Endothelial cell (in vitro differentiated cells): ENCODE data around the gene TBC1D22B. TPM values are rescaled to one million over a fixed set of nuclear protein-coding genes. Genes with fewer than 3 reads are reported as not detected.

Experiments used
- DNase-seq: peaks from one replicate; pipeline ENCODE4 v3.0.0; 2021; ENCODE audit warnings: low spot score
- H3K27ac Mint-ChIP-seq: one replicate; pipeline ENCODE4 v1.8.0; 2021; ENCODE audit warnings: mixed read lengths, inconsistent platforms; ENCODE audit not compliant: unreplicated experiment
- H3K27me3 Mint-ChIP-seq: one replicate; pipeline ENCODE4 v1.8.0; 2021; ENCODE audit warnings: mild to moderate bottlenecking, moderate library complexity, mixed read lengths, inconsistent platforms; ENCODE audit not compliant: unreplicated experiment
- H3K36me3 Mint-ChIP-seq: one replicate; pipeline ENCODE4 v1.8.0; 2021; ENCODE audit warnings: mild to moderate bottlenecking, low read depth, mixed read lengths, inconsistent platforms; ENCODE audit not compliant: unreplicated experiment
- H3K4me1 Mint-ChIP-seq: one replicate; pipeline ENCODE4 v1.8.0; 2021; ENCODE audit warnings: mild to moderate bottlenecking, mixed read lengths, inconsistent platforms; ENCODE audit not compliant: unreplicated experiment
- H3K4me3 Mint-ChIP-seq: one replicate; pipeline ENCODE4 v1.8.0; 2021; ENCODE audit warnings: mild to moderate bottlenecking, mixed read lengths, inconsistent platforms; ENCODE audit not compliant: unreplicated experiment
- H3K9me3 Mint-ChIP-seq: one replicate; pipeline ENCODE4 v1.8.0; 2021; ENCODE audit warnings: mixed read lengths, inconsistent platforms; ENCODE audit not compliant: unreplicated experiment
- total RNA-seq: library from RNA; stranded (reverse); fragmentation: NEBNext Ultra II Directional; extraction: Animal tissue kit (Norgen Biotek cat#: 25700); gene quantifications from one replicate; pipeline ENCODE4 v1.2.1, GENCODE V29; 2021; ENCODE audit not compliant: unreplicated experiment
- TF ChIP-seq, protein P1 (sequence below): fragments of 200-600 bp; sonication (generic); IDR thresholded peaks from one replicate; pipeline ENCODE4 v1.5.0; 2021; ENCODE audit warnings: antibody characterized with exemption; ENCODE audit not compliant: unreplicated experiment

Gene TBC1D22B
- total RNA-seq, 1 donor from 2014 or later, result 11.8 TPM

GRCh38 chr6:37319856-37320480 lies 62.4 kb downstream of the TBC1D22B start:
- peaks cover 15% of the 10 kb centered on the region for H3K36me3 Mint-ChIP-seq
- H3K4me3 Mint-ChIP-seq, result no peak overlapping the region
- no peaks in the 10 kb centered on the region for H3K9me3 Mint-ChIP-seq
- no peaks in the 10 kb centered on the region for H3K27me3 Mint-ChIP-seq
- no peak for DNase-seq
- no peak overlapping the region for H3K27ac Mint-ChIP-seq
- TF ChIP-seq, protein P1, sequence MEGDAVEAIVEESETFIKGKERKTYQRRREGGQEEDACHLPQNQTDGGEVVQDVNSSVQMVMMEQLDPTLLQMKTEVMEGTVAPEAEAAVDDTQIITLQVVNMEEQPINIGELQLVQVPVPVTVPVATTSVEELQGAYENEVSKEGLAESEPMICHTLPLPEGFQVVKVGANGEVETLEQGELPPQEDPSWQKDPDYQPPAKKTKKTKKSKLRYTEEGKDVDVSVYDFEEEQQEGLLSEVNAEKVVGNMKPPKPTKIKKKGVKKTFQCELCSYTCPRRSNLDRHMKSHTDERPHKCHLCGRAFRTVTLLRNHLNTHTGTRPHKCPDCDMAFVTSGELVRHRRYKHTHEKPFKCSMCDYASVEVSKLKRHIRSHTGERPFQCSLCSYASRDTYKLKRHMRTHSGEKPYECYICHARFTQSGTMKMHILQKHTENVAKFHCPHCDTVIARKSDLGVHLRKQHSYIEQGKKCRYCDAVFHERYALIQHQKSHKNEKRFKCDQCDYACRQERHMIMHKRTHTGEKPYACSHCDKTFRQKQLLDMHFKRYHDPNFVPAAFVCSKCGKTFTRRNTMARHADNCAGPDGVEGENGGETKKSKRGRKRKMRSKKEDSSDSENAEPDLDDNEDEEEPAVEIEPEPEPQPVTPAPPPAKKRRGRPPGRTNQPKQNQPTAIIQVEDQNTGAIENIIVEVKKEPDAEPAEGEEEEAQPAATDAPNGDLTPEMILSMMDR, result no peak
- H3K4me1 Mint-ChIP-seq, result peaks cover under 1% of the 10 kb centered on the region

DNA sequence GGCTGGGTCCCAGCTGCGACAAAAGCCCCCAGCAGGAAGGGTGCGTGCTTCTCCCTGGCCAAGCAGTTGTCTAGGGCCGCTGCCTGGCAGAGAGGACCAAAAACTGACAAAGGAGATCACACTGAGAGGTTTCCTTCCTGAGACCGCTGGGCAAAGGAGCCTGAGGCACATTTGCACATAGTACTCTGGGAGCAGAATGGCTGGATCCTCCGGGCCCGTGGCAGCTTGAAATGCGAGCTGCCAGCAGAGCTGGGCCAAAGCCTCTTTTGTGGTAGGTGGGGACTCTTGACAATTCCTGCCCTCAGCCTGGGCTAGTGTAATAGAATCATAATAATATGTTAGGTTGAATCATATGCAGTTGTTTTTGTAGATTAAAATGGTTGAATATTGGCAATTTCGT lies 63.1 kb downstream of the TBC1D22B start:
- H3K27me3 Mint-ChIP-seq, result no peaks in the 10 kb centered on the region
- H3K9me3 Mint-ChIP-seq, result no peaks in the 10 kb centered on the region
- TF ChIP-seq, protein P1, result no peak
- peaks cover 15% of the 10 kb centered on the region for H3K36me3 Mint-ChIP-seq
- no peak for DNase-seq
- no peaks in the 10 kb centered on the region for H3K4me1 Mint-ChIP-seq
- H3K27ac Mint-ChIP-seq, result no peak overlapping the region
- H3K4me3 Mint-ChIP-seq, result no peak overlapping the region

DNA sequence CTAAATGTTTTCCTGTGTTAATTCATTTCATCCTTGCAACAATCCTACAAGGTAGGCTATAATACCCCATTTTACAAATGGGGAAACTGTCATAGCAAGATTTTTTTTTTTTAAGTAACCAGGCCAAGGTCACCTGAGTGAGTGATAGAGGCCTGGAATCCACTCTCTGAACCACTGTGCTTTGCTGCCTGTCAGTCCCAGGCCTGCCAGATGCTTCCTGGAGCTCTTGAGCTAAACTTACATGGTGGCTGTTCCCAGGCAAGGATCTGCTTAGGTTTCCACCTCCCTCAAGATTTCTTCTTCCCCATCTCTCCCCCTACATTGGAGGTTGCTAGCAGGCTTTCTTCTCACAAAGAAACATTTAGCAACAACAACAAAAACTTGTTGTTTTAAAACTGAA lies 63.5 kb downstream of the TBC1D22B start:
- Mint-ChIP-seq H3K36me3 (peaks cover 15% of the 10 kb centered on the region), H3K4me3 (no peak overlapping the region), H3K27ac (no peak overlapping the region), H3K27me3 (no peaks in the 10 kb centered on the region), H3K4me1 (no peaks in the 10 kb centered on the region), H3K9me3 (no peaks in the 10 kb centered on the region)
- no peak for DNase-seq
- TF ChIP-seq, protein P1, result no peak

DNA sequence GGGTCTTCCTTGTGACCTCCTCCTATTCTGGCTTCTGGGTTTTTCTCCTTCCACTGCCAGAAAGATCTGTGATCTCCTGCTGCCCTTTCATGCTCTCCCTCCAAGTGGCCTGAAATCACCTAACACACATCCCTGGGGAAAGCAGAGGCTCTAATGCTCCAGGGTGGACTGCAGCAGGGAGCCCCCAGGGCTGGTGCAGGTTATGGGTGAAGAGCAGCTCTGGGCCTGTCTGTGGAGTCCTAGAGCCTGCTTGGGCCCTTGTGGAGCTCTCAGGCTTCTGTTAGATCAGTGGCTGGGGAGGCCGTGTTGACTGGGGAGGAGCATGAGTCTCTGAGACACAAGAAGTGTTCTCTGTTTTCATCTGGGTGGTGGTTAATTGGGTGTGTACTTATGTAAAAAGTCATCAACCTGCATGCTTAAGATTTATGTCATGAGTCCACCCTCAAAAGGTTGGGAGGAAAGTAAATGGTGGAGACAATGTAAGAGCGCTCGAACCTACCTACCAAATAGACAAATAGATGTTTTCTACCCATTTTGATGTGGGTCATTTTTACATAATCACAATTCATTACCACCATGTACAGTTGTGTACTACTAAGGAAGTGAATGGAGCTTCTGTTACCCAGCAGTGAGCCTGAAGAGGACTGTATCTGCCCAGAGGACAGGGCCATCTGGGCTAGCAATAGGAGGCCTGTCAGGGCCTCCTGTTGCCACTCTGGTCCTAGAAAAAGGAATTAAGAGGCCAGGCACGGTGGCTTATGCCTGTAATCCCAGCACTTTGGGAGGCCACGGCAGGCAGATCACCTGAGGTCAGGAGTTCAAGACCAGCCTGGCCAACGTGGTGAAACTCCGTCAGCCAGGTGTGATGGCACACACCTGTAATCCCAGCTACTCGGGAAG lies 64.2 kb downstream of the TBC1D22B start:
- TF ChIP-seq, protein P1, result no peak
- no peak for DNase-seq
- H3K27ac Mint-ChIP-seq, result no peak overlapping the region
- H3K36me3 Mint-ChIP-seq, result peaks cover 15% of the 10 kb centered on the region
- no peaks in the 10 kb centered on the region for H3K4me1 Mint-ChIP-seq
- peak overlapping the region; percentile 39 for H3K4me3 Mint-ChIP-seq
- H3K27me3 Mint-ChIP-seq, result no peaks in the 10 kb centered on the region
- H3K9me3 Mint-ChIP-seq, result no peaks in the 10 kb centered on the region

DNA sequence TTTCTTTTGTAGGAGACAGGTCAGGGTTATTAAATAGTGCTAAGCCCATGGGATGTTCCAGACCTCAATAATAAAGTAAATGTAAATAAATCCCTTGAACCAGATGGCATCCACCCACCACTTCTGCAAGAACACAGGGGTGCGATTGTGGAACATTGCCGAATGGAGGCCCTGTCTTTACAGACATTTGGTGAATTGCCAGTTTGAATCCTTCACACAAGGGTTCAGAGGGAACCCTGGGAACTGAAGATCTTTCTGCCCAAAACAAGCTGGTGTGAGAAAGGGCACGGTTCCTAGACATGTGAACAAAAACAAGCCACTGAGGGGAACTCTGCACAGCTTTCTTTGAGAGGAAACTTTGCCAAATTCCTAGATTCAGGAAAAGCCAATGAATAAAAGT lies 66.0 kb downstream of the TBC1D22B start:
- no peak for DNase-seq
- H3K4me3 Mint-ChIP-seq, result no peak overlapping the region
- H3K27me3 Mint-ChIP-seq, result no peaks in the 10 kb centered on the region
- peaks cover 15% of the 10 kb centered on the region for H3K36me3 Mint-ChIP-seq
- no peaks in the 10 kb centered on the region for H3K9me3 Mint-ChIP-seq
- H3K4me1 Mint-ChIP-seq, result no peaks in the 10 kb centered on the region
- no peak overlapping the region for H3K27ac Mint-ChIP-seq
- TF ChIP-seq, protein P1, result no peak
